OCI-LY7 (cell line): ENCODE measurements around the gene ROR2.

Experiments
- CTCF ChIP-seq: fragments of 200-600 bp; sonication (generic); conservative IDR thresholded peaks from 2 replicates; pipeline ENCODE4 v1.5.1; 2014; ENCODE audit warnings: mild to moderate bottlenecking, antibody characterized with exemption, low read length, moderate library complexity, mixed read lengths
- EZH2phosphoT487 ChIP-seq: fragments of 200-600 bp; sonication (generic); IDR thresholded peaks from 2 replicates; pipeline ENCODE4 v1.6.1; 2018; ENCODE audit warnings: low read depth, borderline replicate concordance, mild to moderate bottlenecking, mixed run types, antibody characterized with exemption, low read length, moderate library complexity, mixed read lengths

- TF ChIP-seq CTCF, result no peak
- TF ChIP-seq EZH2phosphoT487, result no peak
These were observed 367.8 kb downstream of the ROR2 start for GRCh38 chr9:91582181-91582580.
